ENCODE results near the gene MMP28.

GRCh38 chr17:35728551-35728950 is 66.9 kb downstream of the MMP28 start:
- no peak for TF ChIP-seq CTCF (IDR thresholded peaks at IDR 0.05)
- no peak for TF ChIP-seq POLR2A (IDR thresholded peaks at IDR 0.05)
